GM19240 (cell line): ENCODE measurements around the gene NUP93.

ENCODE experiments used
- DNase-seq: peaks from one replicate; pipeline ENCODE4 v3.0.0; 2011; ENCODE audit warnings: low spot score; ENCODE audit not compliant: insufficient read length

Gene NUP93

GRCh38 chr16:56888806-56889205, 158.9 kb downstream of the NUP93 start:
- peak; percentile 57 for DNase-seq

DNA sequence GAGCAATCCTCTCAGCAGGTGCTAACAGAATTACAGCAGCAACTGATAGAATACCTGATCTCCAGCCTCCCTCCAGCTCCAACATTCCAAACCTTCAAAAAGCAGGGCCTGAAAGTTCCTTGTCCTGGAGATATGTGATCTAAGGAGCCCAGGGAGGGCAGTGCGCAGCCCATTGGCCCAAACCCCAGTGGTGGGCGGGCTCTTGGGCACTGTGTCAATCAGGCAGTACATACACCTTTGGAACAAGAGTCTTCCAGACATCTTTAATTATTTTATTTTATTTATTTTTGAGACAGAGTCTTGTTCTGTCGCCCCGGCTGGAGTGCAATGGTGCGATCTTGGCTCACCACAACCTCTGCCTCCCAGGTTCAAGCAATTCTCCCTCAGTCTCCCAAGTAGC, 159.3 kb downstream of the NUP93 start:
- DNase-seq = no peak

DNA sequence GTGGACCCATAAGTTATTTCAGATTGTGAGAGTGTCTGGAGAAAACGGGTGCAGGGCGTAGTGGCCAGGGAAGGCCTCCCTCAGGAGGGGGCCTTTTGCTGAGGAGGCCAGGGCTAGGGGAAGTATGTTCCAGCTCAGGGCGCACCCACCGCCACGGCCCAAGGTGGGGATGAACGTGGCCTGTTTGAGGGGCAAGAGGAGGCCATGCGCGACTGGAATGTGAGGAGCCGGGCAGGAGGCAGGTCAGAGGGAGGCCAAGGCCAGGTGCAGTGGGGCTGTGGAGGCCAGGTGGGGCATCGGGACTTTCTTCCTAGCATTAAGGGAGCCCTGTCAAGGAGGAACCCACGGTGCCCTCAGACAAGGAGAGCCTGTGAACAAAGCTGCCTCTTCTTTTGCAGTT, 161.8 kb downstream of the NUP93 start:
- no peak for DNase-seq

DNA sequence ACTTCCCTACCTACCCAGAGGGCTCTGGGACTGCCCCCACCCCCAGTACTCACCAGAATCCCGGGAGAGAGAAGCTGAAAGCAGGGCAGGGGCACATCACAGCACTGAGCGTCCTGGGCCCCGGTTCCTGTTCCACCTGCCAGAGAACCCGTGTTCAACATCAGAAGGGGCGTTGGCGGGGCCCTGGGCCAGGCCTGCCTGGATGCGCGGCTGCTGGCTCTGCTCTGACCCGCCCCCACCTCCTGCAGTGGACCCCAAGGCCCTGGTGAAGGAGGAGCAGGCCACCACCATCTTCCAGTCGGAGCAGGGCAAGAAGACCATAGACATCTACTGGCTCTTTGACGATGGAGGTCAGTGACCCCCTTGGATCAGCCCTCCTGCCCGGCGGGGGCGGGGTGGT, 162.8 kb downstream of the NUP93 start:
- no peak for DNase-seq

DNA sequence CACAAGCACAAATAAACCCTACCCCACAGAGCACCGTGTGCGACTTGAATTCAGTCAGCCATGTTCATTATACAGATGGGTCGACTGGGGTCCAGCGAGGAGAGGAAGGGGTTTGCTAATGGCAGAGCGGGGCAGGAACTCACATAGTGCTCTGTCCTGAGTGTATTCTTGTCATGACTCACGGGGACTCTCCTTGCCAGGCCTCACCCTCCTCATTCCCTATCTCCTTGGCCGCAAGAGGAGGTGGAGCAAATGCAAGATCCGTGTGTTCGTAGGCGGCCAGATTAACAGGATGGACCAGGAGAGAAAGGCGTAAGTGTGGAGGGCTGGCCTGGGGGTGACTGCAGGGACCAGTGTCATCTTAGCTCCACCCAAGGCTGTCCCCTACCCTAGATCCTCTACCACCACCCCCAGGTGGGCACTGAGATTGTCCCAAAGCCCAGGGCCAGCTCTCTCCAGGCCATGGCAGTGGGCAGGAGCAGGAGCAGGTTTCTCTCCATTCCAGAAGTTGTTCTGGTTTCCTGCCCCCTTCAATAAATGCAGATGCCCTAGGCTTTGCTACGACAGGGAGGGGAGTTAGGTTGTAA, 164.5 kb downstream of the NUP93 start:
- DNase-seq = no peak

DNA sequence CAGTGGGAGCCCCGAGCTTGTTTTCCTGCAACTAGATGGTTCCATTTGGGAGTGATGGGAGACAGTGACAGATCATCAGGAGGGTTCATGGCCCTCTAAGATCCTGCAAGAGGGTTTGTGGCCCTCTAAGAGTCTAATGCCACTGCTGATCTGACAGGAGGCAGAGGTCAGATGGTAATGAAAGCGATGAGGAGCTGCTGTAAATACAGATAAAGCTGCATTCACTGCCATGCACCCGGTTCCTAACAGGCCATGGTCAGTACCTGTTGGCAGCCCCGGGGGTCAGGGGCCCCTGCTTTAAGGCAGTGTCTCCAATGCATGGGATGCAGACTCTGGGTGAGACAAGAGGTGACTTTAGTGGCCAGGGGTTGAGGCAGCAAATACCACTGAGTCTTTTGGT, 165.9 kb downstream of the NUP93 start:
- DNase-seq = no peak

- no peak for DNase-seq
Observed at GRCh38 chr16:56896244-56896643, 166.3 kb downstream of the NUP93 start.

DNA sequence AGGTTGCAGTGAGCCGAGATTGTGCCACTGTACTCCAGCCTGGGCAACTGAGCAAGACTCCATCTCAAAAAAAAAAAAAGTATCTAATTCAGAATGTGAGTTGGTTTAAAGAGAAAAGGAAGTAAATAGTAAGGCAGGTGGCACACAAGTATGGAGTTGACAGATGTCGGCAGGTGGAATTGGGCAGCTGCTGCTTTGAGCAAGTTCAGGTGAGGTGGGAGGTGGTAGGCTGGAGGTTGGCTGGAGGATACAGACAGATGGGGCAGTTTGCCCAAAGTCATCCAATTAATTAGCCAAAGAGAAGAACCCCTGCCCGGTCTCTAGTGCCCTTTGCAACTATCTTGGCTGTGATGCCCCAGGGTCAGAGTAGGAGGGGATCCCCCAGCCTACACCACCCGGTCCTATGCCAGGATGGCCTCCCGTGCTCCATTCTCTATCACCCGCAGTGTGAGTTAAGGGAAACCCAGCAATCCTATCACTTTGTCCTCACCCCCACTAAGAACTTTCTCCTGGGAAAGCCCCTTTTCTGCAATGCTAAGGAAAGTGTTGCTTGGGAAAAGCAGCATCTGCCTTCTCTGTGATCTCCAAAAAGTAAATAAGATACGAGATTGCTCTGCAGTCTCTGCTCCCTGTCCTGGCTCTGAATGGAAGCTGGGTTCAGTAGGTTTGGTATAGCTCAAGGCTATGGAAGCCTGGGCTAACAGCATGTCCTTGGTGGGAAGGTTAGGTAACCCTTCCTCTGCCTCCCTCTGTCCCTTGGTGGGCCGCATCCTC, 167.3 kb downstream of the NUP93 start:
- DNase-seq = no peak

DNA sequence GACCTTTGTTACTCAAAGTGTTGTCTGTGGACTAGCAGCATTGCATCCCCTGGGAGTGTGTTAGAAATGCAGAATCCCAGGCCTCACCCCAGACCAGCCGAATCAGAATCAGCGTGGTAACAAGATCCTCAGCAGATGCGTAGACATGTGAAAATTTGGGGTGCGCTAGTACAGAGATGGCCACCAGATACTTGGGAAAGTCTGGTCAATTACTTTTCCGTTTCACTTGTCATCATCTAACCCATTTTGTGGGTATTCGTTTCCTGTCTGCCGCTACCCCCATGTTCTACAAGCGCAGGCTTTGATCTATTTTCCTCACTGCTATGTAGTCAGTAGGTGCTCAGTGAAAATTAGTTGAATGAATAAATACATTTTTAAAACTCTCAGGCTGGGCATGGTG, 168.9 kb downstream of the NUP93 start:
- peak; percentile 35 for DNase-seq
